ENCODE measurements around the gene PLCD4. TPM values are rescaled to one million over a fixed set of nuclear protein-coding genes. Genes with fewer than 3 reads are reported as not detected.

The PLCD4 gene
- total and polyA plus RNA-seq, 2 experiments from 2014 or later: 0.65 to 1.7 TPM

GRCh38 chr2:218642121-218642656 is 34.5 kb downstream of the PLCD4 start:
- TF ChIP-seq EZH2phosphoT487 (IDR thresholded peaks at IDR 0.05; ENCODE audit: low read depth, severe bottlenecking, unreplicated experiment): no peak
- TF ChIP-seq EZH2 (IDR thresholded peaks at IDR 0.05; ENCODE audit: borderline replicate concordance): no peak
- TF ChIP-seq CTCF (IDR thresholded peaks at IDR 0.05; ENCODE audit: poor library complexity): no peak
- Histone ChIP-seq H3K36me3 (replicated peaks; ENCODE audit: insufficient read depth, low read depth) (peaks cover 5% of the 10 kb centered on the region), H3K9me3 (ENCODE audit: low read depth) (no peaks in the 10 kb centered on the region), H3K4me1 (ENCODE audit: insufficient read depth) (no peaks in the 10 kb centered on the region), H3K79me2 (no peaks in the 10 kb centered on the region), H3K27me3 (no peaks in the 10 kb centered on the region), H3K4me2 (no peak overlapping the region), H3K4me3 (no peak overlapping the region), H3K27ac (no peak overlapping the region), H2AFZ (no peak overlapping the region), H4K20me1 (ENCODE audit: insufficient read depth, poor library complexity, severe bottlenecking) (no peaks in the 10 kb centered on the region), H3K9me2 (replicated peaks; ENCODE audit: insufficient read depth) (no peaks in the 10 kb centered on the region)
- 96% methylated on average over 18 of the region's 18 CpGs for WGBS (ENCODE audit: low lambda C conversion rate, missing lambda C conversion rate)
- DNase-seq (ENCODE audit: low spot score): no peak

GRCh38 chr2:218642786-218643185 is 35.1 kb downstream of the PLCD4 start:
- peaks cover 5% of the 10 kb centered on the region for H3K36me3 ChIP-seq (replicated peaks; ENCODE audit: insufficient read depth, low read depth)
- no peak for DNase-seq (ENCODE audit: low spot score)
- H3K27me3 ChIP-seq: no peaks in the 10 kb centered on the region
- H3K9me3 ChIP-seq (ENCODE audit: low read depth): no peaks in the 10 kb centered on the region
- H3K4me3 ChIP-seq: no peak overlapping the region
- WGBS (ENCODE audit: low lambda C conversion rate, missing lambda C conversion rate): 97% methylated on average over 17 of the region's 17 CpGs
- TF ChIP-seq EZH2phosphoT487 (IDR thresholded peaks at IDR 0.05; ENCODE audit: low read depth, severe bottlenecking, unreplicated experiment): no peak
- no peak for TF ChIP-seq CTCF (IDR thresholded peaks at IDR 0.05; ENCODE audit: poor library complexity)
- TF ChIP-seq EZH2 (IDR thresholded peaks at IDR 0.05; ENCODE audit: borderline replicate concordance): no peak
- no peak overlapping the region for H3K27ac ChIP-seq
- H3K4me1 ChIP-seq (ENCODE audit: insufficient read depth): no peaks in the 10 kb centered on the region
- H3K79me2 ChIP-seq: peaks cover 5% of the 10 kb centered on the region
- H4K20me1 ChIP-seq (ENCODE audit: insufficient read depth, poor library complexity, severe bottlenecking): no peaks in the 10 kb centered on the region
- no peak overlapping the region for H3K4me2 ChIP-seq
- no peak overlapping the region for H2AFZ ChIP-seq
- no peaks in the 10 kb centered on the region for H3K9me2 ChIP-seq (replicated peaks; ENCODE audit: insufficient read depth)

GRCh38 chr2:218643751-218644310 is 36.1 kb downstream of the PLCD4 start:
- H3K79me2 ChIP-seq: peaks cover 5% of the 10 kb centered on the region
- no peaks in the 10 kb centered on the region for H3K9me2 ChIP-seq (replicated peaks; ENCODE audit: insufficient read depth)
- no peaks in the 10 kb centered on the region for H3K4me1 ChIP-seq (ENCODE audit: insufficient read depth)
- no peak overlapping the region for H3K4me3 ChIP-seq
- no peak for DNase-seq (ENCODE audit: low spot score)
- no peaks in the 10 kb centered on the region for H3K9me3 ChIP-seq (ENCODE audit: low read depth)
- no peak overlapping the region for H3K4me2 ChIP-seq
- 96% methylated on average over 10 of the region's 10 CpGs for WGBS (ENCODE audit: low lambda C conversion rate, missing lambda C conversion rate)
- no peak overlapping the region for H2AFZ ChIP-seq
- no peak overlapping the region for H3K27ac ChIP-seq
- peaks cover 5% of the 10 kb centered on the region for H3K36me3 ChIP-seq (replicated peaks; ENCODE audit: insufficient read depth, low read depth)
- no peak for TF ChIP-seq EZH2phosphoT487 (IDR thresholded peaks at IDR 0.05; ENCODE audit: low read depth, severe bottlenecking, unreplicated experiment)
- TF ChIP-seq CTCF (IDR thresholded peaks at IDR 0.05; ENCODE audit: poor library complexity): no peak
- H4K20me1 ChIP-seq (ENCODE audit: insufficient read depth, poor library complexity, severe bottlenecking): no peaks in the 10 kb centered on the region
- H3K27me3 ChIP-seq: no peaks in the 10 kb centered on the region
